Loucy (cell line): Measurements from ENCODE around the gene PCSK9.

Source experiments
- EZH2phosphoT487 ChIP-seq: fragments of 200-600 bp; IDR thresholded peaks from 2 replicates; pipeline ENCODE4 v1.6.1; 2018; ENCODE audit warnings: antibody characterized with exemption, mild to moderate bottlenecking, moderate library complexity, borderline replicate concordance
- TF ChIP-seq, protein P1 (sequence below): fragments of 200-600 bp; sonication (generic); conservative IDR thresholded peaks from 2 replicates; pipeline ENCODE4 v1.5.1; 2014; ENCODE audit warnings: mild to moderate bottlenecking, antibody characterized with exemption, low read length

DNA sequence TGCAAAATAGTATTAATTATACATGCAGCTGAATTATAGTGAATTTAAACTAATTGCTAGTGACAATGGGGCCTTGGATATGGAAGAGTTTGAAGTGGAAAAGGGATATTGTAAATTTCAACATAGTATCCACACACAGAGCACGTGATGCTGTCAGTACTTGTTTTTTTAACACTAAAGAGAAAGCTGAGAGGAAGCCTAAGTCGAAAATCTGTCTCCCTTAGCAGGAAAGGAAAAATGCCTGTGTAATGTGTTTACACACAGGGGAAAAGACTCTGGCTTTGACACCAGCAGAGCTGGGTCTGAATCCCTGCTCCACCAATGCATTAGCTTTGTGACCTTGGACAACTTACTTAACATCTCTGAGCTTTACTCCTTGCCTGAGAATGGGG lies 42.6 kb downstream of the PCSK9 start:
- TF ChIP-seq, protein P1, sequence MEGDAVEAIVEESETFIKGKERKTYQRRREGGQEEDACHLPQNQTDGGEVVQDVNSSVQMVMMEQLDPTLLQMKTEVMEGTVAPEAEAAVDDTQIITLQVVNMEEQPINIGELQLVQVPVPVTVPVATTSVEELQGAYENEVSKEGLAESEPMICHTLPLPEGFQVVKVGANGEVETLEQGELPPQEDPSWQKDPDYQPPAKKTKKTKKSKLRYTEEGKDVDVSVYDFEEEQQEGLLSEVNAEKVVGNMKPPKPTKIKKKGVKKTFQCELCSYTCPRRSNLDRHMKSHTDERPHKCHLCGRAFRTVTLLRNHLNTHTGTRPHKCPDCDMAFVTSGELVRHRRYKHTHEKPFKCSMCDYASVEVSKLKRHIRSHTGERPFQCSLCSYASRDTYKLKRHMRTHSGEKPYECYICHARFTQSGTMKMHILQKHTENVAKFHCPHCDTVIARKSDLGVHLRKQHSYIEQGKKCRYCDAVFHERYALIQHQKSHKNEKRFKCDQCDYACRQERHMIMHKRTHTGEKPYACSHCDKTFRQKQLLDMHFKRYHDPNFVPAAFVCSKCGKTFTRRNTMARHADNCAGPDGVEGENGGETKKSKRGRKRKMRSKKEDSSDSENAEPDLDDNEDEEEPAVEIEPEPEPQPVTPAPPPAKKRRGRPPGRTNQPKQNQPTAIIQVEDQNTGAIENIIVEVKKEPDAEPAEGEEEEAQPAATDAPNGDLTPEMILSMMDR: no peak
- no peak for TF ChIP-seq EZH2phosphoT487
